CD14-positive monocyte (primary cell): ENCODE measurements around the gene TRIM45. TPM values are rescaled to one million over a fixed set of nuclear protein-coding genes. Genes with fewer than 3 reads are reported as not detected.

Source experiments
- DNase-seq, 3 donors: peaks; one replicate each; pipeline ENCODE4 v3.0.0-alpha.2; 2011 to 2022
- H2AFZ ChIP-seq: 2 replicates; pipeline ENCODE4 v1.6.0; 2012; ENCODE audit warnings: mild to moderate bottlenecking, low read depth, low read length, inconsistent platforms; ENCODE audit not compliant: insufficient read depth, poor library complexity, severe bottlenecking
- H3K27ac ChIP-seq, 2 donors: 1 replicate in 1 of 2; 2 replicates in 1 of 2; pipeline ENCODE4 v1.5.1; 2012 to 2013; ENCODE audit warnings: low read length in 2 of 2, control low read depth in 1 of 2, inconsistent platforms in 1 of 2, low read depth in 1 of 2, mild to moderate bottlenecking in 1 of 2
- H3K27me3 ChIP-seq, 2 donors: one replicate each; pipeline versions ENCODE4 v1.6.0 to v1.6.1; 2011 to 2013; ENCODE audit warnings: low read length in 2 of 2; ENCODE audit not compliant: control insufficient read depth in 2 of 2, insufficient read depth in 2 of 2
- H3K36me3 ChIP-seq, 2 donors: replicated peaks in 1 of 2; 1 replicate in 1 of 2; 2 replicates in 1 of 2; pipeline versions ENCODE4 v1.5.1 to v1.6.1; 2012 to 2013; ENCODE audit warnings: low read length in 2 of 2, control low read depth in 1 of 2, inconsistent platforms in 1 of 2, mild to moderate bottlenecking in 1 of 2; ENCODE audit not compliant: insufficient read depth in 2 of 2, control insufficient read depth in 1 of 2
- H3K4me1 ChIP-seq, 2 donors: 1 replicate in 1 of 2; 2 replicates in 1 of 2; pipeline versions ENCODE4 v1.5.1 to v1.6.1; 2012 to 2013; ENCODE audit warnings: low read length in 2 of 2, control low read depth in 1 of 2, inconsistent platforms in 1 of 2, mild to moderate bottlenecking in 1 of 2, moderate library complexity in 1 of 2; ENCODE audit not compliant: insufficient read depth in 2 of 2, control insufficient read depth in 1 of 2
- H3K4me2 ChIP-seq: replicated peaks from 2 replicates; pipeline ENCODE3; 2012; ENCODE audit warnings: low read length, moderate library complexity, mild to moderate bottlenecking; ENCODE audit not compliant: poor library complexity, severe bottlenecking; ENCODE audit errors: extremely low read depth
- H3K4me3 ChIP-seq, 3 experiments: fragments of 200-600 bp in 1 of 3; sonication (generic) in 1 of 3; replicated peaks in 1 of 3; 1 replicate in 2 of 3; 2 replicates in 1 of 3; pipeline ENCODE4 v1.5.1; 2011 to 2013; ENCODE audit warnings: low read length in 3 of 3, mild to moderate bottlenecking in 3 of 3, control low read depth in 2 of 3, low read depth in 2 of 3, inconsistent platforms in 1 of 3, moderate library complexity in 1 of 3
- H3K79me2 ChIP-seq: 2 replicates; pipeline ENCODE4 v1.6.0; 2012; ENCODE audit warnings: mild to moderate bottlenecking, control low read depth, inconsistent platforms, low read length, moderate library complexity; ENCODE audit not compliant: insufficient read depth
- H3K9ac ChIP-seq: 2 replicates; pipeline ENCODE4 v1.6.0; 2017; ENCODE audit warnings: low read length, mild to moderate bottlenecking; ENCODE audit not compliant: insufficient read depth, poor library complexity, severe bottlenecking
- H3K9me3 ChIP-seq, 2 donors: replicated peaks in 1 of 2; 1 replicate in 1 of 2; 2 replicates in 1 of 2; pipeline versions ENCODE4 v1.5.1 to v1.6.1; 2012 to 2013; ENCODE audit warnings: low read length in 2 of 2, control low read depth in 1 of 2; ENCODE audit not compliant: control insufficient read depth in 1 of 2, insufficient read depth in 1 of 2
- H4K20me1 ChIP-seq: 2 replicates; pipeline ENCODE4 v1.6.0; 2012; ENCODE audit warnings: mild to moderate bottlenecking, low read length, control low read depth, moderate library complexity; ENCODE audit not compliant: insufficient read depth
- H3K27ac Mint-ChIP-seq, 7 donors: one replicate each; pipeline ENCODE4 v1.8.0; 2020; ENCODE audit warnings: mild to moderate bottlenecking in 7 of 7, mixed read lengths in 7 of 7, moderate library complexity in 6 of 7, inconsistent platforms in 2 of 7
- H3K27me3 Mint-ChIP-seq, 3 donors: one replicate each; pipeline ENCODE4 v1.8.0; 2021 to 2022; ENCODE audit warnings: low read depth in 3 of 3, mild to moderate bottlenecking in 3 of 3, mixed read lengths in 3 of 3, moderate library complexity in 3 of 3, inconsistent platforms in 1 of 3
- H3K36me3 Mint-ChIP-seq, 2 donors: one replicate each; pipeline ENCODE4 v1.8.0; 2020; ENCODE audit warnings: mixed read lengths in 2 of 2, inconsistent platforms in 1 of 2, mild to moderate bottlenecking in 1 of 2
- H3K4me1 Mint-ChIP-seq: one replicate; pipeline ENCODE4 v1.8.0; 2020; ENCODE audit warnings: mild to moderate bottlenecking, mixed read lengths
- H3K4me3 Mint-ChIP-seq, 2 donors: one replicate each; pipeline ENCODE4 v1.8.0; 2020; ENCODE audit warnings: mild to moderate bottlenecking in 2 of 2, mixed read lengths in 2 of 2, moderate library complexity in 1 of 2
- H3K9me3 Mint-ChIP-seq, 7 donors: one replicate each; pipeline ENCODE4 v1.8.0; 2020 to 2022; ENCODE audit warnings: mixed read lengths in 7 of 7, mild to moderate bottlenecking in 6 of 7, moderate library complexity in 6 of 7, inconsistent platforms in 2 of 7
- whole genome bisulfite sequencing: methylation state at CpG from one replicate; pipeline ENCODE4 v1.1.5; 2013; ENCODE audit warnings: missing lambda C conversion rate; ENCODE audit not compliant: insufficient coverage; 5-methylcytosine and 5-hydroxymethylcytosine counted together
- intact Hi-C, 2 donors: fragments of 100-400 bp; cut with micrococcal nuclease; formaldehyde crosslinking; loops; one replicate each; pipeline versions ENCODE4 v1.15.0 to v1.15.1; 2023
- polyA plus RNA-seq, 3 donors: library from polyadenylated mRNA; depleted of rRNA in 1 of 3; unstranded in 2 of 3; stranded (reverse) in 1 of 3; fragments of 300-500 nt in 2 of 3; fragments of >200 nt in 1 of 3; fragmentation: Illumina TruSeq in 2 of 3; gene quantifications; 1 replicate in 2 of 3; 2 replicates in 1 of 3; pipeline ENCODE4 v1.2.3, GENCODE V29; 2012 to 2021
- TF ChIP-seq, protein P1 (sequence below): fragments of 200-600 bp; IDR thresholded peaks from one replicate; pipeline ENCODE4 v1.8.0; 2022; ENCODE audit warnings: antibody characterized with exemption, mild to moderate bottlenecking

Gene TRIM45
- polyA plus RNA-seq, 3 donors = 0.85 to 1.4 TPM; not detected in 1

DNA sequence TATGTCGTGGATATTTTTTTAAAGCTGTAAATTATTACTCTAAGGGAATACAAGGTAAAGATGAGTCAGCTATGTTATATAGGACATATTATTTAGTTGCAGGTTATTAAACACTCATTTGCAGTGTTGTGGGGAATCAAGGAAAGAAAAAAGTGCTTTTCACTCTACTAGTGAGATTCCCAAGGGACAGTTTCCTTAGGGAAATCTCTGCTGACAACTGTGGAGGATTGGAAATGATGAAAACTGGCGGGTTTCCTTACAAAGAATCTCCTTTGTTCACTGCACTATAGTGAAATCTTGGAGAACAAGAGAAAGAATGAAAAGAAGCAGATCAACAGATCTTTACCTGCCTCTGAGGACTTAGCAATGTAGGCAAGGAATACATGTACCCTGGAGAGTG is 24.5 kb upstream of the TRIM45 start:
- H3K36me3 Mint-ChIP-seq = no peaks in the 10 kb centered on the region
- H3K4me3 ChIP-seq = no peak overlapping the region
- H3K27me3 Mint-ChIP-seq = peaks cover 0 to 1% (median under 1%) of the 10 kb centered on the region in 3 donors
- TF ChIP-seq, protein P1, sequence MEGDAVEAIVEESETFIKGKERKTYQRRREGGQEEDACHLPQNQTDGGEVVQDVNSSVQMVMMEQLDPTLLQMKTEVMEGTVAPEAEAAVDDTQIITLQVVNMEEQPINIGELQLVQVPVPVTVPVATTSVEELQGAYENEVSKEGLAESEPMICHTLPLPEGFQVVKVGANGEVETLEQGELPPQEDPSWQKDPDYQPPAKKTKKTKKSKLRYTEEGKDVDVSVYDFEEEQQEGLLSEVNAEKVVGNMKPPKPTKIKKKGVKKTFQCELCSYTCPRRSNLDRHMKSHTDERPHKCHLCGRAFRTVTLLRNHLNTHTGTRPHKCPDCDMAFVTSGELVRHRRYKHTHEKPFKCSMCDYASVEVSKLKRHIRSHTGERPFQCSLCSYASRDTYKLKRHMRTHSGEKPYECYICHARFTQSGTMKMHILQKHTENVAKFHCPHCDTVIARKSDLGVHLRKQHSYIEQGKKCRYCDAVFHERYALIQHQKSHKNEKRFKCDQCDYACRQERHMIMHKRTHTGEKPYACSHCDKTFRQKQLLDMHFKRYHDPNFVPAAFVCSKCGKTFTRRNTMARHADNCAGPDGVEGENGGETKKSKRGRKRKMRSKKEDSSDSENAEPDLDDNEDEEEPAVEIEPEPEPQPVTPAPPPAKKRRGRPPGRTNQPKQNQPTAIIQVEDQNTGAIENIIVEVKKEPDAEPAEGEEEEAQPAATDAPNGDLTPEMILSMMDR = no peak
- H3K27ac ChIP-seq = no peak overlapping the region
- H3K4me2 ChIP-seq = no peak overlapping the region
- H3K9me3 Mint-ChIP-seq = peaks cover 0 to 3% (median 2%) of the 10 kb centered on the region in 7 donors
- no peak overlapping the region for H3K9ac ChIP-seq
- H3K4me1 Mint-ChIP-seq = no peaks in the 10 kb centered on the region
- no CpG with 5 or more reads among the region's 2 CpGs for WGBS
- no peaks in the 10 kb centered on the region for H3K4me1 ChIP-seq
- H3K4me3 Mint-ChIP-seq = no peak overlapping the region
- H3K79me2 ChIP-seq = no peaks in the 10 kb centered on the region
- H3K27ac Mint-ChIP-seq = no peak overlapping the region
- no peak for DNase-seq
- no peaks in the 10 kb centered on the region for H4K20me1 ChIP-seq
- H2AFZ ChIP-seq = no peak overlapping the region
- peaks cover 0 to under 1% of the 10 kb centered on the region in 2 donors for H3K9me3 ChIP-seq
- no peaks in the 10 kb centered on the region for H3K27me3 ChIP-seq
- no peaks in the 10 kb centered on the region for H3K36me3 ChIP-seq
- intact Hi-C loops = no loop called here

DNA sequence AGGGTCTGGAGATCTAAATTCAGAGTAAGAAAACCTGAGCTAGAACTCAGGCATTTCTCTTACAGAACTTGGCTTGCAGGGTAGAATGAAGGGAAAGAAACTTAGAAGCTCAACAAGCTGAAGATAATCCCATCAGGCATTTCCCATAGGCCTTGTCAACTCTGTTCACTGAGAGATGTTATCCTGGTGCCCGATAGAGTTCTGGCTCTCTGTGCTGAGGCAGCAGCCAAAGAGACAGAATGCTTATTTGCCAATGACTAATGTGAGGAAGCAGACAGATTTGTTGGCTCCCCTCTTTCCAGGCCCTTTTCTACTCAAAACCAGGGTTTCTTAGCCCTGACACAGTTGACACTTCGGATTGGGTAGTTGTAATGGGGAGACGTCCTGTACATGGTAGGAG is 22.3 kb upstream of the TRIM45 start:
- no peaks in the 10 kb centered on the region for H3K4me1 ChIP-seq
- H3K27me3 Mint-ChIP-seq = peaks cover 0 to 3% (median 1%) of the 10 kb centered on the region in 3 donors
- H3K4me2 ChIP-seq = no peak overlapping the region
- no peaks in the 10 kb centered on the region for H4K20me1 ChIP-seq
- H3K27ac ChIP-seq = no peak overlapping the region
- no peak overlapping the region for H3K9ac ChIP-seq
- peaks cover 0 to 1% (median 0%) of the 10 kb centered on the region in 7 donors for H3K9me3 Mint-ChIP-seq
- no peaks in the 10 kb centered on the region for H3K27me3 ChIP-seq
- no peaks in the 10 kb centered on the region for H3K4me1 Mint-ChIP-seq
- WGBS = no CpG with 5 or more reads among the region's 3 CpGs
- no peaks in the 10 kb centered on the region for H3K9me3 ChIP-seq
- DNase-seq = no peak
- H3K79me2 ChIP-seq = no peaks in the 10 kb centered on the region
- no peak overlapping the region for H3K4me3 ChIP-seq
- no peaks in the 10 kb centered on the region for H3K36me3 ChIP-seq
- intact Hi-C loops = no loop called here
- TF ChIP-seq, protein P1 = no peak
- no peaks in the 10 kb centered on the region for H3K36me3 Mint-ChIP-seq
- no peak overlapping the region for H3K27ac Mint-ChIP-seq
- H2AFZ ChIP-seq = no peak overlapping the region
- no peak overlapping the region for H3K4me3 Mint-ChIP-seq
